Liver (tissue), 9 donors: ENCODE measurements around the gene PEMT. TPM values are rescaled to one million over a fixed set of nuclear protein-coding genes. Genes with fewer than 3 reads are reported as not detected.
"Not testable (repeated sequence)": the region's sequence is repeated elsewhere in the genome, so short reads cannot be mapped to it uniquely, and the experiment has no call there.

Source experiments
- DNase-seq: peaks from one replicate; pipeline ENCODE4 v3.0.0-alpha.2; 2017; ENCODE audit warnings: low spot score
- H3K27ac ChIP-seq, 2 donors: one replicate each; pipeline ENCODE4 v1.7.0; 2013; ENCODE audit warnings: inconsistent platforms in 2 of 2, low read length in 2 of 2, control low read depth in 1 of 2, low read depth in 1 of 2, mild to moderate bottlenecking in 1 of 2
- H3K27me3 ChIP-seq, 4 donors: one replicate each; pipeline versions ENCODE4 v1.6.1 to v1.7.0; 2013; ENCODE audit warnings: low read length in 3 of 4, inconsistent platforms in 1 of 4, mild to moderate bottlenecking in 1 of 4, moderate library complexity in 1 of 4; ENCODE audit not compliant: control insufficient read depth in 4 of 4, insufficient read depth in 4 of 4
- H3K36me3 ChIP-seq, 4 donors: one replicate each; pipeline versions ENCODE4 v1.6.1 to v1.7.0; 2013; ENCODE audit warnings: low read length in 3 of 4, mild to moderate bottlenecking in 3 of 4, low read depth in 1 of 4, moderate library complexity in 1 of 4; ENCODE audit not compliant: control insufficient read depth in 4 of 4, insufficient read depth in 3 of 4
- H3K4me1 ChIP-seq, 4 donors: one replicate each; pipeline versions ENCODE4 v1.6.1 to v1.7.0; 2013; ENCODE audit warnings: low read length in 3 of 4, mild to moderate bottlenecking in 3 of 4, moderate library complexity in 1 of 4; ENCODE audit not compliant: control insufficient read depth in 4 of 4, insufficient read depth in 4 of 4
- H3K4me3 ChIP-seq, 3 donors: one replicate each; pipeline versions ENCODE4 v1.6.1 to v1.7.0; 2013; ENCODE audit warnings: low read length in 3 of 3, control low read depth in 1 of 3, low read depth in 1 of 3, mild to moderate bottlenecking in 1 of 3
- H3K9ac ChIP-seq, 2 donors: one replicate each; pipeline ENCODE4 v1.7.0; 2013; ENCODE audit warnings: low read length in 2 of 2, mild to moderate bottlenecking in 2 of 2, moderate library complexity in 2 of 2, control low read depth in 1 of 2, low read depth in 1 of 2
- H3K9me3 ChIP-seq, 4 donors: one replicate each; pipeline versions ENCODE4 v1.6.1 to v1.7.0; 2013; ENCODE audit warnings: low read length in 3 of 4; ENCODE audit not compliant: control insufficient read depth in 4 of 4
- CTCF ChIP-seq: fragments of 150-350 bp; IDR thresholded peaks from 2 replicates; pipeline ENCODE4 v1.5.1; 2017; ENCODE audit warnings: improper control_type of control experiment, low read depth, low read length; ENCODE audit not compliant: missing input control
- EGR1 ChIP-seq, 2 donors: IDR thresholded peaks; 2 replicates each; pipeline ENCODE4 v1.6.1; 2016 to 2018; ENCODE audit warnings: antibody characterized with exemption in 2 of 2, low read depth in 2 of 2
- FOXA1 ChIP-seq: IDR thresholded peaks from 2 replicates; pipeline ENCODE4 v1.6.1; 2016; ENCODE audit warnings: antibody characterized with exemption
- FOXA2 ChIP-seq: IDR thresholded peaks from 2 replicates; pipeline ENCODE4 v1.6.1; 2016; ENCODE audit warnings: antibody characterized with exemption
- GABPA ChIP-seq, 2 donors: IDR thresholded peaks in 1 of 2; conservative IDR thresholded peaks in 1 of 2; 2 replicates each; pipeline ENCODE4 v1.6.1; 2016; ENCODE audit warnings: antibody characterized with exemption in 2 of 2, mild to moderate bottlenecking in 1 of 2, moderate library complexity in 1 of 2
- HNF4A ChIP-seq, 2 donors: conservative IDR thresholded peaks; 2 replicates each; pipeline ENCODE4 v1.6.1; 2016; ENCODE audit warnings: antibody characterized with exemption in 2 of 2, mild to moderate bottlenecking in 2 of 2
- HNF4G ChIP-seq: IDR thresholded peaks from 2 replicates; pipeline ENCODE4 v1.6.1; 2016; ENCODE audit warnings: antibody characterized with exemption
- JUND ChIP-seq, 2 donors: IDR thresholded peaks; 2 replicates each; pipeline ENCODE4 v1.6.1; 2016; ENCODE audit warnings: antibody characterized with exemption in 2 of 2
- NR2F2 ChIP-seq: IDR thresholded peaks from 2 replicates; pipeline ENCODE4 v1.6.1; 2016; ENCODE audit warnings: antibody characterized with exemption
- RAD21 ChIP-seq, 2 donors: IDR thresholded peaks; 2 replicates each; pipeline ENCODE4 v1.6.1; 2016; ENCODE audit warnings: antibody characterized with exemption in 2 of 2, mild to moderate bottlenecking in 2 of 2
- RXRA ChIP-seq, 2 donors: IDR thresholded peaks; 2 replicates each; pipeline ENCODE4 v1.6.1; 2017 to 2018; ENCODE audit warnings: antibody characterized with exemption in 2 of 2, mild to moderate bottlenecking in 1 of 2
- SP1 ChIP-seq: IDR thresholded peaks from 2 replicates; pipeline ENCODE4 v1.6.1; 2018; ENCODE audit warnings: antibody characterized with exemption, mild to moderate bottlenecking
- TAF1 ChIP-seq: conservative IDR thresholded peaks from 2 replicates; pipeline ENCODE4 v1.6.1; 2016; ENCODE audit warnings: antibody characterized with exemption, mild to moderate bottlenecking
- YY1 ChIP-seq: IDR thresholded peaks from 2 replicates; pipeline ENCODE4 v1.6.1; 2016; ENCODE audit warnings: antibody characterized with exemption, mild to moderate bottlenecking
- ZBTB33 ChIP-seq: IDR thresholded peaks from 2 replicates; pipeline ENCODE4 v1.6.1; 2016; ENCODE audit warnings: antibody characterized with exemption
- WGBS: extraction: QIAGEN DNeasy Blood & Tissue Kit; methylation state at CpG from one replicate; pipeline ENCODE4 v1.1.7; 2013; 5-methylcytosine and 5-hydroxymethylcytosine counted together
- polyA plus RNA-seq, 2 donors: library from polyadenylated mRNA; stranded (reverse) in 1 of 2; unstranded in 1 of 2; fragments of 200-250 nt in 1 of 2; fragments of >200 nt in 1 of 2; fragmentation: Nextera tagmentation in 1 of 2; extraction: Ambion mirVana in 1 of 2; gene quantifications; one replicate each; pipeline versions ENCODE4 v1.2.1 to v1.2.3, GENCODE V29; 2013 to 2015
- total RNA-seq, 2 donors: library from RNA; depleted of rRNA; stranded (reverse); fragments of >200 nt; gene quantifications; one replicate each; pipeline ENCODE4 v1.2.3, GENCODE V29; 2014
- TF ChIP-seq, protein P1 (sequence below): IDR thresholded peaks from 2 replicates; pipeline ENCODE4 v1.6.1; 2016; ENCODE audit warnings: antibody characterized with exemption
- TF ChIP-seq, protein P2 (sequence below): IDR thresholded peaks from 2 replicates; pipeline ENCODE4 v1.6.1; 2016; ENCODE audit warnings: antibody characterized with exemption
- TF ChIP-seq, protein P3 (sequence below): IDR thresholded peaks from 2 replicates; pipeline ENCODE4 v1.6.1; 2016; ENCODE audit warnings: antibody characterized with exemption, mild to moderate bottlenecking
- donor health status: healthy.
- donor health status: healthy.
- donor health status: healthy.
- donor health status: healthy.
- donor health status: healthy.

The PEMT gene
- total RNA-seq, result 100 to 1,000 TPM in 1 of 2 donors, 10 to 100 TPM in 1; 64.6 to 180 TPM
- polyA plus RNA-seq, result 100 to 1,000 TPM; 189 to 211 TPM

GRCh38 chr17:17591355-17592298 is at the start of gene PEMT:
Gene PEMT (minus strand): TSS chr17:17591708. CDS start chr17:17591626, 82 bp downstream.
- Histone ChIP-seq H3K4me1 (peaks cover 8 to 24% (median 20%) of the 10 kb centered on the region in 4 donors), H3K27ac (peak within 1 kb of the TSS; percentile 67 to 93), H3K36me3 (no peaks in the 10 kb centered on the region), H3K4me3 (peak within 1 kb of the TSS; percentile 74 to 81 (median 77)), H3K9me3 (no peaks in the 10 kb centered on the region), H3K27me3 (no peaks in the 10 kb centered on the region), H3K9ac (peak within 1 kb of the TSS; percentile 64 to 79)
- WGBS, result under 1% methylated on average over 86 of the region's 86 CpGs
- peak; percentile 2 to 53 for TF ChIP-seq HNF4A (conservative IDR thresholded peaks at IDR 0.05)
- TF ChIP-seq RAD21 (IDR thresholded peaks at IDR 0.05), result peak in 1 of 2 donors; percentile 17
- TF ChIP-seq, protein P1, sequence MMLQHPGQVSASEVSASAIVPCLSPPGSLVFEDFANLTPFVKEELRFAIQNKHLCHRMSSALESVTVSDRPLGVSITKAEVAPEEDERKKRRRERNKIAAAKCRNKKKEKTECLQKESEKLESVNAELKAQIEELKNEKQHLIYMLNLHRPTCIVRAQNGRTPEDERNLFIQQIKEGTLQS, result no peak
- TF ChIP-seq SP1, result peak; percentile 66
- TF ChIP-seq RXRA (IDR thresholded peaks at IDR 0.05), result peak; percentile 18 to 57
- TF ChIP-seq HNF4G, result no peak
- TF ChIP-seq NR2F2, result peak; percentile 65
- TF ChIP-seq, protein P2, sequence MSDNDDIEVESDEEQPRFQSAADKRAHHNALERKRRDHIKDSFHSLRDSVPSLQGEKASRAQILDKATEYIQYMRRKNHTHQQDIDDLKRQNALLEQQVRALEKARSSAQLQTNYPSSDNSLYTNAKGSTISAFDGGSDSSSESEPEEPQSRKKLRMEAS, result peak; percentile 76
- TF ChIP-seq CTCF, result no peak
- no peak for TF ChIP-seq JUND (IDR thresholded peaks at IDR 0.05)
- TF ChIP-seq TAF1, result peak; percentile 44
- TF ChIP-seq EGR1 (IDR thresholded peaks at IDR 0.05; ENCODE audit: low read depth in 2 of 2), result peak in 1 of 2 donors; percentile 13
- TF ChIP-seq ZBTB33, result peak; percentile 83
- TF ChIP-seq FOXA2, result no peak
- TF ChIP-seq YY1, result peak; percentile 84
- TF ChIP-seq FOXA1, result no peak
- TF ChIP-seq, protein P3, sequence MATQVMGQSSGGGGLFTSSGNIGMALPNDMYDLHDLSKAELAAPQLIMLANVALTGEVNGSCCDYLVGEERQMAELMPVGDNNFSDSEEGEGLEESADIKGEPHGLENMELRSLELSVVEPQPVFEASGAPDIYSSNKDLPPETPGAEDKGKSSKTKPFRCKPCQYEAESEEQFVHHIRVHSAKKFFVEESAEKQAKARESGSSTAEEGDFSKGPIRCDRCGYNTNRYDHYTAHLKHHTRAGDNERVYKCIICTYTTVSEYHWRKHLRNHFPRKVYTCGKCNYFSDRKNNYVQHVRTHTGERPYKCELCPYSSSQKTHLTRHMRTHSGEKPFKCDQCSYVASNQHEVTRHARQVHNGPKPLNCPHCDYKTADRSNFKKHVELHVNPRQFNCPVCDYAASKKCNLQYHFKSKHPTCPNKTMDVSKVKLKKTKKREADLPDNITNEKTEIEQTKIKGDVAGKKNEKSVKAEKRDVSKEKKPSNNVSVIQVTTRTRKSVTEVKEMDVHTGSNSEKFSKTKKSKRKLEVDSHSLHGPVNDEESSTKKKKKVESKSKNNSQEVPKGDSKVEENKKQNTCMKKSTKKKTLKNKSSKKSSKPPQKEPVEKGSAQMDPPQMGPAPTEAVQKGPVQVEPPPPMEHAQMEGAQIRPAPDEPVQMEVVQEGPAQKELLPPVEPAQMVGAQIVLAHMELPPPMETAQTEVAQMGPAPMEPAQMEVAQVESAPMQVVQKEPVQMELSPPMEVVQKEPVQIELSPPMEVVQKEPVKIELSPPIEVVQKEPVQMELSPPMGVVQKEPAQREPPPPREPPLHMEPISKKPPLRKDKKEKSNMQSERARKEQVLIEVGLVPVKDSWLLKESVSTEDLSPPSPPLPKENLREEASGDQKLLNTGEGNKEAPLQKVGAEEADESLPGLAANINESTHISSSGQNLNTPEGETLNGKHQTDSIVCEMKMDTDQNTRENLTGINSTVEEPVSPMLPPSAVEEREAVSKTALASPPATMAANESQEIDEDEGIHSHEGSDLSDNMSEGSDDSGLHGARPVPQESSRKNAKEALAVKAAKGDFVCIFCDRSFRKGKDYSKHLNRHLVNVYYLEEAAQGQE, result peak; percentile 30
- TF ChIP-seq GABPA (IDR thresholded peaks at IDR 0.05 in 1 of 2, conservative IDR thresholded peaks at IDR 0.05 in 1 of 2), result peak; percentile 87 to 93
- peak; percentile 88 for DNase-seq

DNA sequence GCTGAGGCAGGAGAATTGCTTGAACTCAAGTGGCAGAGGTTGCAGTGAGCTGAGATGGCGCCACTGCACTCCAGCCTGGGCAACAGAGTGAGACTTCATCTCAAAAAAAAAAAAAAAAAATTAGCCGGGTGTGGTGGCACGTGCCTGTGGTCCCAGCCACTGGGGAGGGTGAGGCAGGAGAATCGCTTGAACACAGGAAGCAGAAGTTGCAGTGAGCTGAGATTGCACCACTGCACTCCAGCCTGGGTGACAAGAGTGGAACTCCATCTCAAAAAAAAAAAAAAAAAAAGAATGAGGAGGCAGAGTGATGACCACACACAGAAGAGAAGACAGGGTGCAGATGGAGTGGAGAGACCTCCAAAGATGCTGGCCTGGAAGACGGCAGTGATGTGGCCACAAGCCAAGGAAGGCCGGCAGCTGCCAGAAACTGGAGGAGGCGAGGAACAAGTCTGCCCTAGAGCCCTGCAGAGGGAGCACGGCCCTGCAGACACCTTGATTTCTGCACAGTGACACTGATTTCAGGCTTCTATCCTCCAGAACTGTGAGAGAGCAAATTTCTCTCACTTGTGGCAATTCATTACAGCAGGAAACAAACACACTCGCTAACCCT is 48.3 kb upstream of the PEMT start:
- DNase-seq, H3K36me3 ChIP-seq, H3K9me3 ChIP-seq, H3K4me1 ChIP-seq, H3K9ac ChIP-seq, H3K4me3 ChIP-seq, H3K27me3 ChIP-seq, H3K27ac ChIP-seq: not testable (repeated sequence)
- 82% methylated on average over 9 of the region's 9 CpGs for WGBS
